Activated CD8-positive, alpha-beta memory T cell treated with anti-CD3 and anti-CD28 coated beads for 4 hours (primary cell): ENCODE measurements around the gene TNPO3.

Experiments used
- DNase-seq, 2 donors: peaks; one replicate each; pipeline ENCODE4 v3.0.0-alpha.2; 2020; ENCODE audit warnings: low read depth in 2 of 2

Gene TNPO3

GRCh38 chr7:129054438-129055293 lies at the start of gene TNPO3:
TNPO3 (minus strand) TSS chr7:129055111; CDS start chr7:129054770, 341 bp downstream.
- DNase-seq: peak; percentile 79 to 84

- no peak for DNase-seq
Observed at GRCh38 chr7:129103561-129104324, 48.8 kb upstream of the TNPO3 start.

GRCh38 chr7:129101746-129102145 lies 46.8 kb upstream of the TNPO3 start:
- no peak for DNase-seq

GRCh38 chr7:129100827-129101166 lies 45.9 kb upstream of the TNPO3 start:
- DNase-seq: no peak

GRCh38 chr7:129098409-129099084 lies 43.6 kb upstream of the TNPO3 start:
- DNase-seq: no peak

- no peak for DNase-seq
Observed at GRCh38 chr7:129095258-129095657, 40.3 kb upstream of the TNPO3 start.

GRCh38 chr7:129094501-129094900 lies 39.6 kb upstream of the TNPO3 start:
- DNase-seq: no peak

- no peak for DNase-seq
Observed at GRCh38 chr7:129093867-129094456, 39.1 kb upstream of the TNPO3 start.

GRCh38 chr7:129091484-129092002 lies 36.6 kb upstream of the TNPO3 start:
- DNase-seq: peak; percentile 66 to 75

GRCh38 chr7:129090300-129090907 lies 35.5 kb upstream of the TNPO3 start:
- DNase-seq: no peak

GRCh38 chr7:129089521-129090212 lies 34.8 kb upstream of the TNPO3 start:
- no peak for DNase-seq

GRCh38 chr7:129084801-129085551 lies 30.1 kb upstream of the TNPO3 start:
- no peak for DNase-seq

- no peak for DNase-seq
Observed at GRCh38 chr7:129083525-129083924, 28.6 kb upstream of the TNPO3 start.

- DNase-seq: no peak
Observed at GRCh38 chr7:129078455-129078854, 23.5 kb upstream of the TNPO3 start.

- no peak for DNase-seq
Observed at GRCh38 chr7:129076886-129077285, 22.0 kb upstream of the TNPO3 start.

GRCh38 chr7:129074994-129075393 lies 20.1 kb upstream of the TNPO3 start:
- no peak for DNase-seq

- DNase-seq: no peak
Observed at GRCh38 chr7:129074361-129074871, 19.5 kb upstream of the TNPO3 start.

GRCh38 chr7:129073738-129074137 lies 18.8 kb upstream of the TNPO3 start:
- DNase-seq: no peak

GRCh38 chr7:129073204-129073603 lies 18.3 kb upstream of the TNPO3 start:
- DNase-seq: no peak

- no peak for DNase-seq
Observed at GRCh38 chr7:129072479-129073011, 17.6 kb upstream of the TNPO3 start.
